ENCODE results near the gene HADH.

Gene HADH

DNA sequence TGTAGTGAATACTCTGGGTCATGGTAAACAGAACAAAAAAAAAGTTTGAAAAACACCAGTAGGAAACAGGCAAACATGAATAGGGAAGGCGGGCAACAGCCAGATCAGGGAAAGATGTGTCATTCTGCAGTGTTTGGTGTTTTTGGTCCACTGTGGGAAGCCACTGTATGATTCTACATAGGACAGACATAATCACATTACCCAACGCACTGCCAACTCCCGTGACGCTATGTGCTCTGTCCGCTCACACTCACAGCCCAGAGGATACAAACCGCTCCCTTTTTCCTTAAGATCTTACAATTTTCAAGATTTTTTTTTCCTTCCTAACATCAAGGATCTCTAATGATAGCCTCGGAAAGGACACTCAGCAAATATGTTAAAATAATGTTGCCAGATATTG lies 59.3 kb downstream of the HADH start:
- no peak for TF ChIP-seq TCF12 (IDR thresholded peaks at IDR 0.05; ENCODE audit: low read depth)
- no peak for TF ChIP-seq NFIC (IDR thresholded peaks at IDR 0.05)
- no peak for TF ChIP-seq YY1 (IDR thresholded peaks at IDR 0.05; ENCODE audit: low read depth)
- TF ChIP-seq CREB1 (IDR thresholded peaks at IDR 0.05; ENCODE audit: low read depth) = no peak
- no peak for TF ChIP-seq TEAD4 (IDR thresholded peaks at IDR 0.05)
- TF ChIP-seq RAD21 (IDR thresholded peaks at IDR 0.05; ENCODE audit: low read depth) = no peak
- TF ChIP-seq, protein P1, sequence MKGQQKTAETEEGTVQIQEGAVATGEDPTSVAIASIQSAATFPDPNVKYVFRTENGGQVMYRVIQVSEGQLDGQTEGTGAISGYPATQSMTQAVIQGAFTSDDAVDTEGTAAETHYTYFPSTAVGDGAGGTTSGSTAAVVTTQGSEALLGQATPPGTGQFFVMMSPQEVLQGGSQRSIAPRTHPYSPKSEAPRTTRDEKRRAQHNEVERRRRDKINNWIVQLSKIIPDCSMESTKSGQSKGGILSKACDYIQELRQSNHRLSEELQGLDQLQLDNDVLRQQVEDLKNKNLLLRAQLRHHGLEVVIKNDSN (IDR thresholded peaks at IDR 0.05) = no peak
- TF ChIP-seq, protein P2, sequence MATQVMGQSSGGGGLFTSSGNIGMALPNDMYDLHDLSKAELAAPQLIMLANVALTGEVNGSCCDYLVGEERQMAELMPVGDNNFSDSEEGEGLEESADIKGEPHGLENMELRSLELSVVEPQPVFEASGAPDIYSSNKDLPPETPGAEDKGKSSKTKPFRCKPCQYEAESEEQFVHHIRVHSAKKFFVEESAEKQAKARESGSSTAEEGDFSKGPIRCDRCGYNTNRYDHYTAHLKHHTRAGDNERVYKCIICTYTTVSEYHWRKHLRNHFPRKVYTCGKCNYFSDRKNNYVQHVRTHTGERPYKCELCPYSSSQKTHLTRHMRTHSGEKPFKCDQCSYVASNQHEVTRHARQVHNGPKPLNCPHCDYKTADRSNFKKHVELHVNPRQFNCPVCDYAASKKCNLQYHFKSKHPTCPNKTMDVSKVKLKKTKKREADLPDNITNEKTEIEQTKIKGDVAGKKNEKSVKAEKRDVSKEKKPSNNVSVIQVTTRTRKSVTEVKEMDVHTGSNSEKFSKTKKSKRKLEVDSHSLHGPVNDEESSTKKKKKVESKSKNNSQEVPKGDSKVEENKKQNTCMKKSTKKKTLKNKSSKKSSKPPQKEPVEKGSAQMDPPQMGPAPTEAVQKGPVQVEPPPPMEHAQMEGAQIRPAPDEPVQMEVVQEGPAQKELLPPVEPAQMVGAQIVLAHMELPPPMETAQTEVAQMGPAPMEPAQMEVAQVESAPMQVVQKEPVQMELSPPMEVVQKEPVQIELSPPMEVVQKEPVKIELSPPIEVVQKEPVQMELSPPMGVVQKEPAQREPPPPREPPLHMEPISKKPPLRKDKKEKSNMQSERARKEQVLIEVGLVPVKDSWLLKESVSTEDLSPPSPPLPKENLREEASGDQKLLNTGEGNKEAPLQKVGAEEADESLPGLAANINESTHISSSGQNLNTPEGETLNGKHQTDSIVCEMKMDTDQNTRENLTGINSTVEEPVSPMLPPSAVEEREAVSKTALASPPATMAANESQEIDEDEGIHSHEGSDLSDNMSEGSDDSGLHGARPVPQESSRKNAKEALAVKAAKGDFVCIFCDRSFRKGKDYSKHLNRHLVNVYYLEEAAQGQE (IDR thresholded peaks at IDR 0.05; ENCODE audit: low read depth) = no peak
- TF ChIP-seq, protein P3, sequence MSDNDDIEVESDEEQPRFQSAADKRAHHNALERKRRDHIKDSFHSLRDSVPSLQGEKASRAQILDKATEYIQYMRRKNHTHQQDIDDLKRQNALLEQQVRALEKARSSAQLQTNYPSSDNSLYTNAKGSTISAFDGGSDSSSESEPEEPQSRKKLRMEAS (IDR thresholded peaks at IDR 0.05) = no peak
- TF ChIP-seq ZBTB7A (IDR thresholded peaks at IDR 0.05; ENCODE audit: low read depth) = no peak
- TF ChIP-seq FOXM1 (IDR thresholded peaks at IDR 0.05; ENCODE audit: borderline replicate concordance, low read depth) = no peak
- TF ChIP-seq TAF1 (IDR thresholded peaks at IDR 0.05; ENCODE audit: low read depth) = no peak
- no peak for TF ChIP-seq CEBPB (IDR thresholded peaks at IDR 0.05)
- TF ChIP-seq EGR1 (IDR thresholded peaks at IDR 0.05) = no peak
- no peak for TF ChIP-seq EP300 (IDR thresholded peaks at IDR 0.05; ENCODE audit: borderline replicate concordance)

DNA sequence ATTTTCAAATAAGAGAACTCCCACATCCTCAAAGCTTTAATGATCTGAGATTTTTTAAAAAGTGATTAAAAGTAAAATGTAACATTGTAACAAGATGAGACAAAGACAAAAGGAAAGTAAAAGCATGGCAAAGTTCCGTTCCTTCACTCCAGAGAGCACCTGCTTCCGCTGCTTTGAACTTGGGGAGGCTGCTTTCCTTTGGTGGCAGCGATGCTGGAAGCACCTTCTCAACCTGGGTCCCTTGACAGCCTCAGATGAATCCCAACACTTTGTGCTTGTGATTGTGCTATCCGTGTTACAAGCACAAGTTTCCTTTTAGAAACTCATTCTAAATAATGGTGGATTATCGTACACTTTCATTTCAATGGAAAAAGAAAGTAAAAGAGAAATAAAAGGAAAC lies 59.7 kb downstream of the HADH start:
- no peak for TF ChIP-seq ZBTB7A (IDR thresholded peaks at IDR 0.05; ENCODE audit: low read depth)
- TF ChIP-seq, protein P3 (IDR thresholded peaks at IDR 0.05) = no peak
- TF ChIP-seq CREB1 (IDR thresholded peaks at IDR 0.05; ENCODE audit: low read depth) = no peak

DNA sequence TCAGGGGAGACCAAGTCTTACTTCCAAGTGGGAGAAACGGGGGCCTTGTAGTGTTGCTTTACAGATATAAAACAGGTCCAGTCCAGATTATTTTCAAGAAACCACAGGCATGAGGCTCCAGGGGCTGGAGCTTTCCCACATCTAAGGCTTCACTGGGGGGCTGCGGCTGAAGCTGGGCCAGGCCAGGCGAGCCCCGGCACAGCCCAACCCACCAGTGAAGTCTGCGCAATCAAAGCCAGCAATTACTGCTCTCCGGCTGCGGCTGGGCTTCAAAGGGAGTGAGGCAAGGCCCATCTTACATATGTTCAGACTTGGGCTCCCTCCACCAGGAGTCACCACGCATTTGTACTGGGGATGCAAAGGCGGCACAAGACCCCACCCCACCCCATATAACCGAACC lies 61.7 kb downstream of the HADH start:
- no peak for TF ChIP-seq TEAD4 (IDR thresholded peaks at IDR 0.05)
- TF ChIP-seq, protein P3 (IDR thresholded peaks at IDR 0.05) = no peak
- TF ChIP-seq, protein P1 (IDR thresholded peaks at IDR 0.05) = no peak
- TF ChIP-seq FOXM1 (IDR thresholded peaks at IDR 0.05; ENCODE audit: borderline replicate concordance, low read depth) = no peak
- TF ChIP-seq, protein P2 (IDR thresholded peaks at IDR 0.05; ENCODE audit: low read depth) = no peak
- no peak for TF ChIP-seq EP300 (IDR thresholded peaks at IDR 0.05; ENCODE audit: borderline replicate concordance)
- no peak for TF ChIP-seq TCF12 (IDR thresholded peaks at IDR 0.05; ENCODE audit: low read depth)
- no peak for TF ChIP-seq ZBTB7A (IDR thresholded peaks at IDR 0.05; ENCODE audit: low read depth)
- TF ChIP-seq NFIC (IDR thresholded peaks at IDR 0.05) = no peak
- no peak for TF ChIP-seq YY1 (IDR thresholded peaks at IDR 0.05; ENCODE audit: low read depth)
- TF ChIP-seq TAF1 (IDR thresholded peaks at IDR 0.05; ENCODE audit: low read depth) = no peak
- no peak for TF ChIP-seq EGR1 (IDR thresholded peaks at IDR 0.05)
- no peak for TF ChIP-seq CEBPB (IDR thresholded peaks at IDR 0.05)
- TF ChIP-seq RAD21 (IDR thresholded peaks at IDR 0.05; ENCODE audit: low read depth) = no peak
- no peak for TF ChIP-seq CREB1 (IDR thresholded peaks at IDR 0.05; ENCODE audit: low read depth)

DNA sequence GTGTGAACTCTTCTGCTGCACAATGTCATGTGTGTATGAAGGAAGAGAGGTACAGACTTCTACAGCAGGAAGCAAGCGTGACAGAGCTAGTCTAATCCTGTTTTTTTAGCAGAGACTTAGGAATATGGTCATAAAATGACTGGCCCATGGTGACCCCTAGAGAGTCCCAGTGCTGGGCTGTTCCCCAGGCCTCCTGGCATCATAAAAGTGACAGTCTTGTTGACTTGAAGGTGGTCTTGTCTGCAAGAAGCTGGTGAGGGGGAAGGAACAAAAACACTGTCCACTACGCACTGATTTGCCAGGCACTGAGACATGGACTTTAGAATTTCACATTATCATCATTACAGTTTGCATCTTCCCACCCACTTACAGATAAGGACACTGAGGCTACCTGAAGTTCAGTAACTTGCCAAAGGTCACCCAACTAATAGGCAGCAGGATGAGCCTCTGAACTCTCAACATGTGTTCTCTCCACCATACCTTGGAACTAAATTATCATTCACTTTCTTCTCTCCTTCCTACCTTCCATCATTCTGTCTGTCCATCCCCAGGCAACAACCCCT lies 63.0 kb downstream of the HADH start:
- no peak for TF ChIP-seq EP300 (IDR thresholded peaks at IDR 0.05; ENCODE audit: borderline replicate concordance)
- no peak for TF ChIP-seq YY1 (IDR thresholded peaks at IDR 0.05; ENCODE audit: low read depth)
- no peak for TF ChIP-seq FOXM1 (IDR thresholded peaks at IDR 0.05; ENCODE audit: borderline replicate concordance, low read depth)
- no peak for TF ChIP-seq NFIC (IDR thresholded peaks at IDR 0.05)
- TF ChIP-seq CREB1 (IDR thresholded peaks at IDR 0.05; ENCODE audit: low read depth) = no peak
- TF ChIP-seq TCF12 (IDR thresholded peaks at IDR 0.05; ENCODE audit: low read depth) = no peak
- TF ChIP-seq RAD21 (IDR thresholded peaks at IDR 0.05; ENCODE audit: low read depth) = no peak

DNA sequence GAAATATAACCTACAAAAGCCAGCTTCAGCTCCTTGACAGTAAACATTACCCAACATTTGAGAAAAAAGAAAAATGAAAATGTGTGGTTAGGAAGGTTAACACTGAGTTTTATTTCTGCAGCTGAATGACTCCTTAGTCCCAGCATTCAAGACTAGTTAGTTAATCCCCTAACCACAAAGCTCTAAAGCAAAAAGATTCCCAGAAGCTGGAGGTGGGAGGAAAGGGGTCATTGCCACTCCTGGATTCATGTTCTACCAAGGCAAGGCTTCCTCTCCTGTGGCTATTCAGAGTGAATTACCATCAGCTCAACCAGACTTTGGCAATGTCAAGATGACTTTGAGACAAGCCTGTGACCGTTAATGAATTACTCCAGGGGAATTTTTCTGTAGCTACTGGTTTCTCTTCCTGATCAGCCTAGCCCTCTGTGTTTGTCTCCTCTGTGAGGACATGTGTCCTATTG lies 63.6 kb downstream of the HADH start:
- TF ChIP-seq, protein P3 (IDR thresholded peaks at IDR 0.05) = no peak
- no peak for TF ChIP-seq ZBTB7A (IDR thresholded peaks at IDR 0.05; ENCODE audit: low read depth)
- TF ChIP-seq TCF12 (IDR thresholded peaks at IDR 0.05; ENCODE audit: low read depth) = no peak
- no peak for TF ChIP-seq RAD21 (IDR thresholded peaks at IDR 0.05; ENCODE audit: low read depth)
- TF ChIP-seq TEAD4 (IDR thresholded peaks at IDR 0.05) = no peak
- no peak for TF ChIP-seq NFIC (IDR thresholded peaks at IDR 0.05)
- no peak for TF ChIP-seq YY1 (IDR thresholded peaks at IDR 0.05; ENCODE audit: low read depth)
- TF ChIP-seq TAF1 (IDR thresholded peaks at IDR 0.05; ENCODE audit: low read depth) = no peak
- no peak for TF ChIP-seq EGR1 (IDR thresholded peaks at IDR 0.05)
- TF ChIP-seq EP300 (IDR thresholded peaks at IDR 0.05; ENCODE audit: borderline replicate concordance) = no peak
- TF ChIP-seq CEBPB (IDR thresholded peaks at IDR 0.05) = no peak
- TF ChIP-seq FOXM1 (IDR thresholded peaks at IDR 0.05; ENCODE audit: borderline replicate concordance, low read depth) = no peak
- TF ChIP-seq, protein P2 (IDR thresholded peaks at IDR 0.05; ENCODE audit: low read depth) = no peak

Measured in Ishikawa (cell line).